ENCODE data around the gene SYNCRIP. TPM values are rescaled to one million over a fixed set of nuclear protein-coding genes. Genes with fewer than 3 reads are reported as not detected.

Gene SYNCRIP
- total RNA-seq, 1 experiment from 2014 or later = 221 TPM

- no peak overlapping the region for H3K27ac ChIP-seq (ENCODE audit: low read depth, low read length, poor library complexity, severe bottlenecking)
- no peak for TF ChIP-seq EZH2 (IDR thresholded peaks at IDR 0.05; ENCODE audit: borderline replicate concordance, low read depth, low read length, poor library complexity, severe bottlenecking)
- TF ChIP-seq, protein P1, sequence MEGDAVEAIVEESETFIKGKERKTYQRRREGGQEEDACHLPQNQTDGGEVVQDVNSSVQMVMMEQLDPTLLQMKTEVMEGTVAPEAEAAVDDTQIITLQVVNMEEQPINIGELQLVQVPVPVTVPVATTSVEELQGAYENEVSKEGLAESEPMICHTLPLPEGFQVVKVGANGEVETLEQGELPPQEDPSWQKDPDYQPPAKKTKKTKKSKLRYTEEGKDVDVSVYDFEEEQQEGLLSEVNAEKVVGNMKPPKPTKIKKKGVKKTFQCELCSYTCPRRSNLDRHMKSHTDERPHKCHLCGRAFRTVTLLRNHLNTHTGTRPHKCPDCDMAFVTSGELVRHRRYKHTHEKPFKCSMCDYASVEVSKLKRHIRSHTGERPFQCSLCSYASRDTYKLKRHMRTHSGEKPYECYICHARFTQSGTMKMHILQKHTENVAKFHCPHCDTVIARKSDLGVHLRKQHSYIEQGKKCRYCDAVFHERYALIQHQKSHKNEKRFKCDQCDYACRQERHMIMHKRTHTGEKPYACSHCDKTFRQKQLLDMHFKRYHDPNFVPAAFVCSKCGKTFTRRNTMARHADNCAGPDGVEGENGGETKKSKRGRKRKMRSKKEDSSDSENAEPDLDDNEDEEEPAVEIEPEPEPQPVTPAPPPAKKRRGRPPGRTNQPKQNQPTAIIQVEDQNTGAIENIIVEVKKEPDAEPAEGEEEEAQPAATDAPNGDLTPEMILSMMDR (conservative IDR thresholded peaks at IDR 0.05; ENCODE audit: low read depth, low read length) = no peak
- intact Hi-C loops (cut with micrococcal nuclease; ENCODE audit: unreplicated experiment) = loop anchor here (10.0 kb wide), 1 partner anchor 208 kb away; no protein-coding TSS in a partner anchor
- no peaks in the 10 kb centered on the region for H3K9me3 ChIP-seq (ENCODE audit: low read depth, low read length, poor library complexity, severe bottlenecking)
- POLR2A ChIA-PET (ENCODE audit: low non-redundant PET) = no interaction called here
- CTCF ChIA-PET = no interaction called here
- no peaks in the 10 kb centered on the region for H3K27me3 ChIP-seq (replicated peaks; ENCODE audit: insufficient read depth, low read depth, low read length, poor library complexity)
- peaks cover 48% of the 10 kb centered on the region for H3K36me3 ChIP-seq (ENCODE audit: insufficient read depth, low read length, poor library complexity, severe bottlenecking)
- BruUV-seq (replicated peaks) = no TSS peak
- H3K4me3 ChIP-seq (ENCODE audit: low read depth, low read length, poor library complexity, severe bottlenecking) = no peak overlapping the region
- H3K4me1 ChIP-seq (ENCODE audit: insufficient read depth, low read length, poor library complexity, severe bottlenecking) = peaks cover 18% of the 10 kb centered on the region
- no peak for DNase-seq (ENCODE audit: low spot score)
Observed at GRCh38 chr6:85672623-85673022, 29.9 kb upstream of the SYNCRIP start.

DNA sequence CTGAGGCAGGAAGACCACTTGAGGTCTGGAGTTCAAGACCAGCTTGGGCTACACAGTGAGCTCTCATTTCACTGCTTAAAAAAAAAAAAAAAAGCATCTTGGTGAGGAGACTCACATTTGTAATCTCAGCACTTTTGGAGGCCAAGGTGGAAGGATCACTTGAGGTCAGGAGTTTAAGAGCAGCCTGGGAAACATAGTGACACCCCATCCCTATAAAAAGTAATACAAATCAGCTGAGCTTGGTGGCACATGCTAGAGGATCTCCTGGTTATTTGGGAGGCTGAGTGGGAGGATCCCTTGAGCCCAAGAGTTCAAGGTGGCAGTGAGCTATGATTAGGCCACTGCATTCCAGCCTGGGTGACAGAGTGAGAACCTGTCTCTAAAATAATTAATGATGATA is 29.4 kb upstream of the SYNCRIP start:
- no TSS peak for BruUV-seq (replicated peaks)
- no peak for TF ChIP-seq EZH2 (IDR thresholded peaks at IDR 0.05; ENCODE audit: borderline replicate concordance, low read depth, low read length, poor library complexity, severe bottlenecking)
- TF ChIP-seq, protein P1 (conservative IDR thresholded peaks at IDR 0.05; ENCODE audit: low read depth, low read length) = no peak
- intact Hi-C loops (cut with micrococcal nuclease; ENCODE audit: unreplicated experiment) = loop anchor here (10.0 kb wide), 1 partner anchor 207 kb away; no protein-coding TSS in a partner anchor
- Histone ChIP-seq H3K27ac (ENCODE audit: low read depth, low read length, poor library complexity, severe bottlenecking) (no peak overlapping the region), H3K4me1 (ENCODE audit: insufficient read depth, low read length, poor library complexity, severe bottlenecking) (peaks cover 18% of the 10 kb centered on the region), H3K36me3 (ENCODE audit: insufficient read depth, low read length, poor library complexity, severe bottlenecking) (peaks cover 42% of the 10 kb centered on the region), H3K9me3 (ENCODE audit: low read depth, low read length, poor library complexity, severe bottlenecking) (no peaks in the 10 kb centered on the region), H3K27me3 (replicated peaks; ENCODE audit: insufficient read depth, low read depth, low read length, poor library complexity) (no peaks in the 10 kb centered on the region), H3K4me3 (ENCODE audit: low read depth, low read length, poor library complexity, severe bottlenecking) (no peak overlapping the region)
- ChIA-PET POLR2A (ENCODE audit: low non-redundant PET) (interaction anchor here (0.6 to 1.1 kb wide), 2 partner anchors 27 to 29 kb away, joined by 4 to 20 read pairs; partner anchors contain the start of gene SYNCRIP), CTCF (no interaction called here)
- DNase-seq (ENCODE audit: low spot score) = no peak

DNA sequence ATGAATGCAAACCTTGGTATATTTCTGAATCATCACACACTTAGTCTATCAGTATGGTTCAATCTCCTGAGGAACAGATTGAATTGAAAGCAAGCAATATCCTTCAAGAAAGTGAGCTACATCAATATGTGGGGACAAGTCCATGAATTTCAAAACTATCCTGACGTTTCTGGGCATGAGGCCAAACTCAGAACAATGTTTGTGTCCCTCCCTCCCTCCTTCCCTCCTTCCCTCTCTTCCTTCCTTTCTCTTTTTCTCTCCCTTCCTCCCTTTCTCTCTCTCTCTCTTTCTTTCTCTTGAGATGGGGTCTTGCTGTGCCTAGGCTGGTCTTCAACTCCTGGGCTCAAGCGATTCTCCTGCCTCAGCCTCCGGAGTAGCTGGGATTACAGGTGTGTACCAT is 27.9 kb upstream of the SYNCRIP start:
- H3K4me1 ChIP-seq (ENCODE audit: insufficient read depth, low read length, poor library complexity, severe bottlenecking) = peaks cover 12% of the 10 kb centered on the region
- no peaks in the 10 kb centered on the region for H3K27me3 ChIP-seq (replicated peaks; ENCODE audit: insufficient read depth, low read depth, low read length, poor library complexity)
- H3K27ac ChIP-seq (ENCODE audit: low read depth, low read length, poor library complexity, severe bottlenecking) = no peak overlapping the region
- ChIA-PET POLR2A (ENCODE audit: low non-redundant PET) (no interaction called here), CTCF (no interaction called here)
- BruUV-seq (replicated peaks) = no TSS peak
- no peaks in the 10 kb centered on the region for H3K9me3 ChIP-seq (ENCODE audit: low read depth, low read length, poor library complexity, severe bottlenecking)
- intact Hi-C loops (cut with micrococcal nuclease; ENCODE audit: unreplicated experiment) = loop anchor here (10.0 kb wide), 1 partner anchor 206 kb away; no protein-coding TSS in a partner anchor
- peak; percentile 67 for DNase-seq (ENCODE audit: low spot score)
- no peak overlapping the region for H3K4me3 ChIP-seq (ENCODE audit: low read depth, low read length, poor library complexity, severe bottlenecking)
- H3K36me3 ChIP-seq (ENCODE audit: insufficient read depth, low read length, poor library complexity, severe bottlenecking) = peaks cover 27% of the 10 kb centered on the region
- TF ChIP-seq EZH2 (IDR thresholded peaks at IDR 0.05; ENCODE audit: borderline replicate concordance, low read depth, low read length, poor library complexity, severe bottlenecking) = no peak
- TF ChIP-seq, protein P1 (conservative IDR thresholded peaks at IDR 0.05; ENCODE audit: low read depth, low read length) = no peak
